HG03060 (cell line): Measurements from ENCODE around the gene PHF23.
"Not testable (repeated sequence)": the region's sequence is repeated elsewhere in the genome, so short reads cannot be mapped to it uniquely, and the experiment has no call there.

Experiments
- ATAC-seq: cut with Tn5 transposase; IDR thresholded peaks from one replicate; pipeline ENCODE4 v1.9.1; 2021; ENCODE audit warnings: low read depth, moderate number of reproducible peaks; ENCODE audit not compliant: unreplicated experiment

Gene PHF23

GRCh38 chr17:7259555-7259889 is 20.3 kb upstream of the PHF23 start:
- no peak for ATAC-seq

DNA sequence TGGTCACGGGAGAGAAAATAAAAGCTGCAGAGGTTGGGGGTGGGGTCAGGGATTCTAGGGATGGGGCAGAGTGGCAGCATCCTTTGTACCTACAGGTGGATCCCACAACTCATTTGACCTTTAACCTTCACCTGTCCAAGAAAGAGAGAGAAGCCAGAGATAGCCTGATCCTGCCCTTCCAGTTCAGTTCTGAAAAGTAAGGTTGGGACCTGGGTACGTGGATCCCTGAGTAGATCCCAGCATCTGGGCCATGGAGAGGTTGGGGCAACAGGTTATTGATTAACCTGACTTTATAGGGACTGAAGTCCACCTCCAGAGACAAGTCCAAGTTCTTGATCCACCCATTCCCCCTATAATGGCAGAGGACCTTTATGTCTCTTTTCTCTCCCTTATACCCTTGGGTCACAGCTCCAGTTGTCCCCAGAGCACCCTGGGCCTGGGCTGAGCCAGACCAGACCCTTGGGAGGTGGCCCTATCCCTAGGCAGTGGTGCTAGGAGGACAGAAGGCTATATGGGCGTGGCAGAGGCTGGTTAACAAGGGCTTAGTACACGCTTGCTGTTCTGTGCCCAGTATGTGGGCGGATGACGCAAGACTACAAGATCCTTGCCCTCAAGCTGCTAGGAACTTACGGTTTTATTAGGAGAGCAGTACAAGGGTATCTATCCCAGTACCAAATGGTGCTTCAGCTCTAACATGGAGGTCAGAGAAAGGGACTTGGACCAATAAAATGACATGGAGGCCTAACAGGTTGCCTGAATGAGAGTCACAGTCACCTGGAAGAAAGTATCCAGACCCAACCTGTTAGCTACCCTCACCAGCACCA is 19.7 kb upstream of the PHF23 start:
- no peak for ATAC-seq

- no peak for ATAC-seq
These were observed 17.7 kb upstream of the PHF23 start for GRCh38 chr17:7256766-7257456.

GRCh38 chr17:7254511-7254910 is 15.3 kb upstream of the PHF23 start:
- ATAC-seq, result no peak

GRCh38 chr17:7253082-7253481 is 13.8 kb upstream of the PHF23 start:
- ATAC-seq, result no peak

GRCh38 chr17:7252176-7253043 is 13.2 kb upstream of the PHF23 start, which contains the start of gene ELP5:
Gene ELP5, plus strand, starts transcription at chr17:7252215. Its CDS starts 336 bp downstream, at chr17:7252551.
- peak; percentile 39 for ATAC-seq

GRCh38 chr17:7251661-7252175 is 12.5 kb upstream of the PHF23 start, which contains the start of gene CTDNEP1:
Gene CTDNEP1, minus strand, starts transcription at chr17:7251734. Its CDS starts 438 bp downstream, at chr17:7251296.
- peak; percentile 77 for ATAC-seq

DNA sequence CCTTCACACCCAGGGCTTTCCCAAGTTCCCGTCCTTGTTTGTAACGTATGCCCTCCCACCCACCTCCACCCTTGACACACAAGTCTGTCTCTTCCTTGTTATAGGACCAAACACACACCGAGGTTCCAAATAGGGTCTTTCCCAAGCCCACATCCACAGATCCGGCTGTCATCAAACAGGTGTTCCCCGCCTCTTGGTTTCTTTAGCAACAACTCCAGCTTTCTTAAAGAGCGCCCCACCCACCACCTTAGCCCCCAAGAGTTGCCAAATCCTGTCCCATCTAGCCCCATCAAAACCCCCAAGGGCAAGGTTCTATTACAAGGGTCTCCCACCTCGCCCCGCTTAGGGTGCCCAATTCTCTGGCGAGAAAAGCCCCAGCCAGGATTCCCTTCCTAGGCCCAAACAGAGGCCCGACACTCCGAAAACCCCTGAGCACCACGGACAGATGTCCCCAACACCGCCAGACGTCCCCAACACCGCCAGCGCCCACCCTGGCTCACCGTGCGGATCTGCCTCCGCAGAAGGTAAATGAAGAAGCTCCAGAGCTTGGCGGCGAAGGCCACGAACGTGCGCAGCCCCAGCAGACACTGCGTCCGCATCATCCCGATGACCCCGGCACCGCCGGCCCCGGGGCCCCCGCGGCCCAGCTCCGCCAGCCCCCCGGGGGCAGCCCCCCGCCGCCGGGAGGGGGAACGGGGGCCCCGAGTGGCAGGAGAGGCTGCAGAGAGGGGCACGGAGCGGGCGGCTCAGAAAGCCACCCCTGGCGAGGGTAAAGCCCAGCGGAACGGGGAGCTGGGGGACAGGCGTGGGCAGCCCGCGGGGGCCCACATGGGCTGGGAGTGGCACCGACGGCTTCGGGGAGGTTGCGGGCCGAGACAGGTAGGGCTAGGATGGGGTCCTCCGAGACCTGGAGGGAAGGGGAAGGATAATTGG is 11.7 kb upstream of the PHF23 start:
- ATAC-seq, result no peak

GRCh38 chr17:7249830-7250229 is 10.6 kb upstream of the PHF23 start:
- no peak for ATAC-seq

GRCh38 chr17:7249214-7249613 is 10.0 kb upstream of the PHF23 start:
- no peak for ATAC-seq

DNA sequence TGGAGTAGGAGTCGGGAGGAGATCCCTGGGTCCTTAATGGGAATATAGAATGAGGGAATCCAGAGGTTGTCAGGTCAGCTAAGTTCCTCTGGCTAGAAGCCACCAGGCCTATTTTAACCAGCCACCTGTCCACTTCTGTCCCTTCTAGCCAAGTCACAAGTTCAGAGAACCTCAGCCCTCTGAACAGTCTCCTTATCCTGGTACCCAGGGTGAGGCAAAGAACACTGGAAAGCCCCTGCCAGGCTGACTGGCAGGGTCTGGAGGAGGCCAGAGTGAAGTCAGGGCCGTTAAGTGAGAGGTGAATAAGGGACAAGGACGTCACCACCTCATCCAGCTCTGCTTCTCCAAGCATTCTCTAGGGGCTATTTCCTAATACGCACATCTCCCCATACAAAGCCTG is 9.5 kb upstream of the PHF23 start:
- ATAC-seq, result no peak

DNA sequence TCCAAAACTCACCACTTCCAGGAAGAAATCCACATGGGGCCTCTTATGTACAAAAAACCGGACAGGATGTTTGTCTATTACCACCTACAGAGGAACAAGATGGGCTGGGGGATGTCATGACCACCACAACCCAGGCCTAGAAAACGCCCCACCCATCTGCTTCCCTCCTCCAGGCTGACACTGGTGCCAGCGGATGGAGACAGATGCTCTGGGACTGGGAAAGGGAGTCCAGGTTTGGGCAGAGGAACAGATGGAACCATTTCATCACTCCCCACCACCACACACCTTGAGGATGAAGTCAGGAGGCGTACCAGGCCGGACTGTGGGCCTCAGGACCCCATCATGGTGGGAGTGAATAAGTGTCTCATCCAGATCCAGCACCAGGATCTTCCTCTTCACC is 7.5 kb upstream of the PHF23 start:
- no peak for ATAC-seq

DNA sequence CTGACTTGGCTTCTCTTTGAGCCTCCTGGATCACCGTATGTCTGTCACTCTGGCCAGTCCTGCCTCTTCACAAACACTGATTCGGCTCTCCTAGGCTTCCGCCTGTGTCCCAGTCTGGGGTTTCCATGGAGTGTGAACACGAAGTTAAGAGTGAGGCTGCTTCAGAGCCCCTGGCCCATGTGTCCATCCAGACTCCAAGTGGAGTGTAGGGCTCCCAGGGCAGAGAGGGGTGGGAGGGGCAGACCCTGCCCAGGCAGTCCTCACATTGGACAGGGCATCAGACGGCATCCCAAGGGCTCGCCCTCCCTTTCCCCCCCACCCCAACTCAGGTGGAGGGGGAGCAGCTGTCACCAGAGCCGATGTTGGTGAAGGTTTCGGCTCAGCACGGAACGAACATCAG is 4.6 kb upstream of the PHF23 start:
- ATAC-seq, result not testable (repeated sequence)

GRCh38 chr17:7243453-7243729 is 4.1 kb upstream of the PHF23 start:
- no peak for ATAC-seq

DNA sequence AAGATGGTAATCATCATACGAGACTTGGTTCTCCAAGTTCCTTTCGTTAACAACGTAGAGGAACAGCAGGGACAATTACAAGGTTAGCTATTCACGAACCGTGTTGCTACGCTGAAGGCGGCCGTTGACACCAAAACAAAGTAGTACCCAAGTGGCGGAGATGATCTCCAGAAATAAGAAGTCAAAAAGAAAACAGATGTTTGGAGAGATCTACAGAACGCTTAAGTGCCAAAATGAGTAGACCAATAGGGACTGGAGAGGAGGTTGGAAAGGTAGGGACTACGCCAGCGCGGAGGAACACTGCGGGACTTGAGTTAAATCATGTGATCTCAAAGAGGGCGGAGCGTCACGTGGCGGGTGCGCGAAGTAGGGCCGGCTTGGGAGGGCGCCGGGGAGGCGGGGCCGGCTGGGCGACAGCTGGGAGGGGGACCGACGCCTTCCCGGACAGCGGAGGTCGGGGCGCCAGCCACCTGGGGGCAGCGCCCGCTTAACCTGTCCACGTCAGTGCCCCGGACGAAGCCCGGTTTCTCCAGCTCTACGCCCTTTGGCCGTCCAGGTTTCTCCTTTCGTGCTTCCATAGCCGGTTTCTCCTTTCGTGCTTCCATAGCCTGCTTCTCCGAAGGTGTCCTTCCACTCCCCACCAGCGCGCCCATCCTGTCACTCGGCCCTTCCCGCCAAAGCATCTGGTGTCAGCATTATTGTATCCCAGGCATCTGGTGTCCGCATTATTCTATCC is 3.6 kb upstream of the PHF23 start:
- ATAC-seq, result peak; percentile 42

DNA sequence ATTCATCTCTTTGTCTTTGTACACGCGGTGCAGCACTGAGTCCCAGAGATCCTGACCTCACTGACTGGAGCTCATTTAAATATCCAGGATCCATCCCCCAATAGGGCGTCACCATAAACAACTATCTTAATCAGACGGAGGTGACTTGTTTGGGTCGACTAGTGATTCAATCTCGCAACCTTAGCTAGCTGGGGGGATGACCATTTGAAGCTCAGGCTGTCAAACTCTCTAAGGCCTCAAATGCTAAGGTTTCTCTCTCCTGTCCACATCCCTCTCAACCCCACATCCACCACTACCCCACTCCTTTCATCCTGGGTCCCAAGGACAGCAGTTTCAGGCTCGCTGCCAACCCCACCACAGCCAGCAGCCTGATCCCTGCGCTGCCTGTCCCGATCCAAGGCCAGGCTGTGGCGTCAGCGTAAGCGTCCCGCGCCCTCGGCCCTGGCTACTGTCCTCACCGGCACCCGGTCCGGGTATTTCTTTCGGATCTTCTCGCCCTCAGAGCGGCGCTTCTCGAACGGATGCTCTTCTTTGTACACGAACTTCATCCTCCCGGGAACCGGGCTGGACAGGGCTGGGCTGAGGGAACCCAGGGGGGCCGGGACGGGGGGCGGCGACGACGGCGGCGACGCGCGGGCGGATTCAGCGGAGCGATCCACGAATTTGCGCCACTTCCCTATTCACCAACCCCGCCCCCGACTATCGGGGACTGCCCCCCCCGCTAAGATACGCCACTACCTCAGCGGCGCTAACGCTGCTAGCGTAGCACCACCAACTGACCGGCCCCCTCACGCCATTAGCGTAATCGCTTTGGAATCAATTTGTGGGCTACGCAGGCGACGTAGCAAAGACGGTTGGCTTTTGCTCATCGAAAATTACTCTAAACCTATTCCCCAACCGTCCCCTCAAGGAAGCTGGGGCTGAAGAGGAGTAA is 2.8 kb upstream of the PHF23 start, which contains the start of gene GABARAP:
GABARAP (minus strand) TSS at position 667 of the 934 bp plus-strand sequence; CDS start at position 548, 119 bp downstream.
- ATAC-seq, result peak; percentile 21

DNA sequence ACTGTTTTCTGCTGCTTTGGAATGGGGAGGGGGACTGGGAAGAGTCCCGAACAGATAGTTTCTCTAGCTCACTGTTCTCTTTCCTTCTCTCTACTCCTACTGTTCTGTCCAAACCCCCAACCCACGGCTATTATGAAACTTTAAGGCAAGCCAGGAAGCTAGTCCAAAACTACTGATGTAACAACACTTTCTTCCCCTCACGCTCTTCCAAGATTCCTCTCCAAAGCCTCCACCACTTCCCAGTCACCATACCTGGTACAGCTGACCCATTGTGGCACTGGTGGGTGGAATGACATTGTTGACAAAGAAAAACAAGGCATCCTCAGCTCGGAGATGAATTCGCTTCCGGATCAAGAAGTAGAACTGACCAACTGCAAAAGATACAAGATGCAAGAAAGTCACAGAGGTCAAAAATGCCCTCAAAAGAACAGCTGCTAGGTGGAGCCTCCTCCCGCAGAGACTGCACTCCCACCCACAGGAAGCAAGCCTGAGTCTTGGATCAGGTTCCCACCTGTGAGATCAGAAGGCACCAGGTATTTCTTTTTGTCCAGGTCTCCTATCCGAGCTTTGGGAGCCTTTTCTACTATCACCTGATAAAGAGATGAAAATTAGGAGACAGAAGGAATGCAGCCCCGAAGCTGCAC is 2.0 kb upstream of the PHF23 start:
- ATAC-seq, result no peak

GRCh38 chr17:7240375-7240774 is 1.1 kb upstream of the PHF23 start:
- no peak for ATAC-seq
